Hepatocyte (in vitro differentiated cells): Measurements from ENCODE around the gene MTMR3. TPM values are rescaled to one million over a fixed set of nuclear protein-coding genes. Genes with fewer than 3 reads are reported as not detected.

ENCODE experiments used
- DNase-seq: peaks from one replicate; pipeline ENCODE4 v3.0.0-alpha.2; 2016; ENCODE audit warnings: low spot score
- H2AFZ ChIP-seq: fragments of 200-600 bp; sonication (generic); 2 replicates; pipeline ENCODE4 v1.6.0; 2016; ENCODE audit warnings: antibody characterized with exemption, mild to moderate bottlenecking
- H3K27ac ChIP-seq: fragments of 200-600 bp; sonication (generic); 2 replicates; pipeline ENCODE4 v1.5.1; 2016; ENCODE audit warnings: mild to moderate bottlenecking
- H3K27me3 ChIP-seq: fragments of 200-600 bp; sonication (generic); 2 replicates; pipeline ENCODE4 v1.6.1; 2016
- H3K36me3 ChIP-seq: fragments of 200-600 bp; sonication (generic); replicated peaks from 2 replicates; pipeline ENCODE4 v1.5.1; 2016; ENCODE audit warnings: low read depth; ENCODE audit not compliant: insufficient read depth
- H3K4me1 ChIP-seq: fragments of 200-600 bp; sonication (generic); 2 replicates; pipeline ENCODE4 v1.5.1; 2016; ENCODE audit warnings: mild to moderate bottlenecking, moderate library complexity; ENCODE audit not compliant: insufficient read depth
- H3K4me2 ChIP-seq: fragments of 200-600 bp; sonication (generic); 2 replicates; pipeline ENCODE4 v1.6.0; 2016
- H3K4me3 ChIP-seq: fragments of 200-600 bp; sonication (generic); 2 replicates; pipeline ENCODE4 v1.5.1; 2016; ENCODE audit warnings: mild to moderate bottlenecking
- H3K79me2 ChIP-seq: fragments of 200-600 bp; sonication (generic); 2 replicates; pipeline ENCODE4 v1.6.0; 2017; ENCODE audit warnings: mild to moderate bottlenecking
- H3K9me2 ChIP-seq: fragments of 200-600 bp; sonication (generic); replicated peaks from 2 replicates; pipeline ENCODE4 v1.6.0; 2017; ENCODE audit warnings: mild to moderate bottlenecking; ENCODE audit not compliant: insufficient read depth
- H3K9me3 ChIP-seq: fragments of 200-600 bp; sonication (generic); 2 replicates; pipeline ENCODE4 v1.5.1; 2016; ENCODE audit warnings: low read depth, mild to moderate bottlenecking
- H4K20me1 ChIP-seq: fragments of 200-600 bp; sonication (generic); 2 replicates; pipeline ENCODE4 v1.6.0; 2016; ENCODE audit warnings: mild to moderate bottlenecking; ENCODE audit not compliant: insufficient read depth, poor library complexity, severe bottlenecking
- EZH2 ChIP-seq: fragments of 200-600 bp; sonication (generic); IDR thresholded peaks from 2 replicates; pipeline ENCODE4 v1.6.1; 2016; ENCODE audit warnings: antibody characterized with exemption, mild to moderate bottlenecking, borderline replicate concordance
- EZH2phosphoT487 ChIP-seq: fragments of 200-600 bp; sonication (generic); IDR thresholded peaks from one replicate; pipeline ENCODE4 v1.6.1; 2018; ENCODE audit warnings: antibody characterized with exemption, mild to moderate bottlenecking, low read depth, moderate library complexity; ENCODE audit not compliant: unreplicated experiment, severe bottlenecking
- WGBS: methylation state at CpG from one replicate; pipeline ENCODE4 v1.1.6; 2016; ENCODE audit warnings: low lambda C conversion rate; ENCODE audit errors: missing lambda C conversion rate; 5-methylcytosine and 5-hydroxymethylcytosine counted together
- polyA plus RNA-seq: library from polyadenylated mRNA; unstranded; fragments of >200 nt; fragmentation: Nextera tagmentation; extraction: Ambion mirVana; gene quantifications from 2 replicates; pipeline ENCODE4 v1.2.1, GENCODE V29; 2016
- total RNA-seq: library from RNA; depleted of rRNA; stranded (reverse); fragments of >200 nt; gene quantifications from 2 replicates; pipeline ENCODE4 v1.2.3, GENCODE V29; 2014
- TF ChIP-seq, protein P1 (sequence below): fragments of 200-600 bp; sonication (generic); IDR thresholded peaks from 2 replicates; pipeline ENCODE4 v1.5.1; 2016; ENCODE audit warnings: antibody characterized with exemption, mild to moderate bottlenecking; ENCODE audit not compliant: poor library complexity

The MTMR3 gene
- total and polyA plus RNA-seq, 2 experiments from 2014 or later, result 16.2 to 42.7 TPM

- no peaks in the 10 kb centered on the region for H3K36me3 ChIP-seq
- peaks cover 91% of the 10 kb centered on the region for H3K79me2 ChIP-seq
- H3K27me3 ChIP-seq, result no peaks in the 10 kb centered on the region
- no peak overlapping the region for H3K4me2 ChIP-seq
- no peaks in the 10 kb centered on the region for H3K9me3 ChIP-seq
- 87% methylated on average over 1 of the region's 1 CpG for WGBS
- H2AFZ ChIP-seq, result no peak overlapping the region
- no peak overlapping the region for H3K4me3 ChIP-seq
- TF ChIP-seq EZH2phosphoT487 (no peak), EZH2 (no peak)
- TF ChIP-seq, protein P1, sequence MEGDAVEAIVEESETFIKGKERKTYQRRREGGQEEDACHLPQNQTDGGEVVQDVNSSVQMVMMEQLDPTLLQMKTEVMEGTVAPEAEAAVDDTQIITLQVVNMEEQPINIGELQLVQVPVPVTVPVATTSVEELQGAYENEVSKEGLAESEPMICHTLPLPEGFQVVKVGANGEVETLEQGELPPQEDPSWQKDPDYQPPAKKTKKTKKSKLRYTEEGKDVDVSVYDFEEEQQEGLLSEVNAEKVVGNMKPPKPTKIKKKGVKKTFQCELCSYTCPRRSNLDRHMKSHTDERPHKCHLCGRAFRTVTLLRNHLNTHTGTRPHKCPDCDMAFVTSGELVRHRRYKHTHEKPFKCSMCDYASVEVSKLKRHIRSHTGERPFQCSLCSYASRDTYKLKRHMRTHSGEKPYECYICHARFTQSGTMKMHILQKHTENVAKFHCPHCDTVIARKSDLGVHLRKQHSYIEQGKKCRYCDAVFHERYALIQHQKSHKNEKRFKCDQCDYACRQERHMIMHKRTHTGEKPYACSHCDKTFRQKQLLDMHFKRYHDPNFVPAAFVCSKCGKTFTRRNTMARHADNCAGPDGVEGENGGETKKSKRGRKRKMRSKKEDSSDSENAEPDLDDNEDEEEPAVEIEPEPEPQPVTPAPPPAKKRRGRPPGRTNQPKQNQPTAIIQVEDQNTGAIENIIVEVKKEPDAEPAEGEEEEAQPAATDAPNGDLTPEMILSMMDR, result no peak
- H3K9me2 ChIP-seq, result no peaks in the 10 kb centered on the region
- no peaks in the 10 kb centered on the region for H3K4me1 ChIP-seq
- peaks cover 44% of the 10 kb centered on the region for H4K20me1 ChIP-seq
- no peak overlapping the region for H3K27ac ChIP-seq
- DNase-seq, result no peak
Observed at GRCh38 chr22:29936186-29936585, 53.2 kb downstream of the MTMR3 start.

DNA sequence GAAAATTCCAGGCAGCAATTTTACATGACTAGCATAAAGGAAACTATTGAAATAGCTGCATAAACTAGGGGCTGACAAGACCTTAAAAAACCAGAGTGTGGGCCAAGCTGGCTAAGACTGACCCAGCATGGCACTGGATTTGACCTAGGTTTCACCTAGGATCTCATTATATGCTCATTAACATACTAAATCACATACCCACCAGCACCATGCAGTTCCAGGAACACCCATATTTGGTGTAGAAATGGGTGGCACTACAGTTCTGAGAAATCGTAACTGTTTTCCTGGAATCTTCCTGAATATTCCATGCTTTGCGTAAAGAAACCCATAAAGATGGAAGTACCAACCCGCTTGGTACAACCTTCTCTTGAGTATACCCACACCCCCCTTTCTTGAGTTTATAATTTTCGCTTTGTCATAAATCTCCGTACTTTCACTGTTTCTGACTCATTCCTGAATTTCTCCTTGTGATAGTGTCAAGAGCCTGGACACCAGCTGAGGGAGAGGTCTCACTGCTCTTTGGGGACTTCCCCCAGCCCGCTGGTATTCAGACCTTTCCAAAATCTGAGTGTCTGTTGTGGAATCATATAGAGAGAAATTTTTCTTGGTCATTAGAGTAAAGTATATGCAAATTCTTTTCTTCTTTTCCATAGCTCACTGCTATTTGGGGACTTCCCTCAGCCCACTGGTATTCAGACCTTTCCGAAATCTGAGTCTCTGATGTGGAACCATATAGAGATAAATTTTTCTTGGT lies 55.1 kb downstream of the MTMR3 start:
- no peak overlapping the region for H3K4me3 ChIP-seq
- peaks cover 87% of the 10 kb centered on the region for H3K79me2 ChIP-seq

DNA sequence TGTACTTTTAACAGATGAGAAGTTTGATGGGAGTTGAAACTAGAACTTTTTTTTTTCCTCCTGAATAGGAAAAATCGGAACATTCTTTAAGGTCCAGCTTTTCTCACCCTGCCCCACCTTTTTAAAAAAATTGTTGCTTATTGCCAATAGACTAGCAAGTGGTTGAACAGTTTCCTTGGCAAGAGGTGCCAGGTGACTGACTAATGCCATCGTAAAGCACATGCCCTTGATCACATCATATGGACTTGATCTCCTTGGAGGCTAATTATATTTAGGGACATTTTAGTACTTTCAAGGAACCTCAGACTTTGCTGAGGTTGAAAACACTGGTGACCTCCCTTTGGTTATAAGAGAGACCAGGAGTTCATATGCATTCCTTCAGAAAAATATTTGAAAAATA lies 57.6 kb downstream of the MTMR3 start:
- Histone ChIP-seq H3K9me2 (no peaks in the 10 kb centered on the region), H3K4me3 (no peak overlapping the region), H3K79me2 (peaks cover 87% of the 10 kb centered on the region), H4K20me1 (peaks cover 23% of the 10 kb centered on the region), H3K4me1 (no peaks in the 10 kb centered on the region), H2AFZ (no peak overlapping the region), H3K9me3 (no peaks in the 10 kb centered on the region), H3K36me3 (no peaks in the 10 kb centered on the region), H3K27me3 (no peaks in the 10 kb centered on the region), H3K4me2 (no peak overlapping the region), H3K27ac (no peak overlapping the region)
- 97% methylated on average over 2 of the region's 2 CpGs for WGBS
- no peak for TF ChIP-seq EZH2phosphoT487
- TF ChIP-seq, protein P1, result no peak
- TF ChIP-seq EZH2, result no peak
- no peak for DNase-seq

More for the DNA sequence above, 55.1 kb downstream of the MTMR3 start:
- Histone ChIP-seq H3K36me3 (no peaks in the 10 kb centered on the region), H3K27ac (no peak overlapping the region), H3K4me1 (no peaks in the 10 kb centered on the region), H4K20me1 (peaks cover 27% of the 10 kb centered on the region), H2AFZ (no peak overlapping the region), H3K9me2 (no peaks in the 10 kb centered on the region), H3K4me2 (no peak overlapping the region), H3K9me3 (no peaks in the 10 kb centered on the region), H3K27me3 (no peaks in the 10 kb centered on the region)
- no peak for DNase-seq
- TF ChIP-seq, protein P1, result no peak
- TF ChIP-seq EZH2phosphoT487 (no peak), EZH2 (no peak)
- WGBS, result 98% methylated on average over 7 of the region's 7 CpGs
